Measurements from ENCODE around the gene ARHGEF33.

DNA sequence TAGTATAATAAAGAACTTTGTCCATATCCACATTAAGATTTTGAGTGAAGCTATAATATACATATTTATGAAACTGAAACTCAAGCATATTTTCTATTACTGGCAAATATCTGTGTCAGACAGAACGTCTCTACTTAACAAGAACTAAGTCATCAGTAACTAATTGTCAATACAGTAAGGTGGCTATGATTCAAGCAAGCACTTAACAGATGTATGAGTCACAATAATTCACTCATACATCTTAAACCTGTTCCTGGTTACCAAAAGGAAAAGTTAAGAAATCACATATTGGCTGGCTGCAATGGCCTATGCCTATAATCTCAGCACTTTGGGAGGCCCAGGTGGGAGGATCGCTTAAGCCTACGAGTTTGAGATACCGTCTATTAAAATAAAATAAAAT is 135.2 kb downstream of the ARHGEF33 start:
- TF ChIP-seq, protein P1, sequence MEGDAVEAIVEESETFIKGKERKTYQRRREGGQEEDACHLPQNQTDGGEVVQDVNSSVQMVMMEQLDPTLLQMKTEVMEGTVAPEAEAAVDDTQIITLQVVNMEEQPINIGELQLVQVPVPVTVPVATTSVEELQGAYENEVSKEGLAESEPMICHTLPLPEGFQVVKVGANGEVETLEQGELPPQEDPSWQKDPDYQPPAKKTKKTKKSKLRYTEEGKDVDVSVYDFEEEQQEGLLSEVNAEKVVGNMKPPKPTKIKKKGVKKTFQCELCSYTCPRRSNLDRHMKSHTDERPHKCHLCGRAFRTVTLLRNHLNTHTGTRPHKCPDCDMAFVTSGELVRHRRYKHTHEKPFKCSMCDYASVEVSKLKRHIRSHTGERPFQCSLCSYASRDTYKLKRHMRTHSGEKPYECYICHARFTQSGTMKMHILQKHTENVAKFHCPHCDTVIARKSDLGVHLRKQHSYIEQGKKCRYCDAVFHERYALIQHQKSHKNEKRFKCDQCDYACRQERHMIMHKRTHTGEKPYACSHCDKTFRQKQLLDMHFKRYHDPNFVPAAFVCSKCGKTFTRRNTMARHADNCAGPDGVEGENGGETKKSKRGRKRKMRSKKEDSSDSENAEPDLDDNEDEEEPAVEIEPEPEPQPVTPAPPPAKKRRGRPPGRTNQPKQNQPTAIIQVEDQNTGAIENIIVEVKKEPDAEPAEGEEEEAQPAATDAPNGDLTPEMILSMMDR (IDR thresholded peaks at IDR 0.05; ENCODE audit: low read depth, low read length), result no peak
- no peak for TF ChIP-seq EZH2phosphoT487 (IDR thresholded peaks at IDR 0.05; ENCODE audit: low read depth)

Data from OCI-LY3 (cell line).